MM.1S (cell line): ENCODE measurements around the gene GID8.

Experiments used
- EZH2 ChIP-seq: fragments of 300-600 bp; sonication (generic); optimal IDR thresholded peaks from 2 replicates; pipeline ENCODE3; 2017; ENCODE audit warnings: low read depth, mild to moderate bottlenecking, antibody characterized with exemption, low read length, mixed read lengths
- EZH2phosphoT487 ChIP-seq: fragments of 300-600 bp; sonication (generic); IDR thresholded peaks from 2 replicates; pipeline ENCODE4 v1.6.1; 2018; ENCODE audit warnings: antibody characterized with exemption, low read length
- TF ChIP-seq, protein P1 (sequence below): fragments of 300-600 bp; sonication (generic); IDR thresholded peaks from 2 replicates; pipeline ENCODE4 v1.5.1; 2016; ENCODE audit warnings: antibody characterized with exemption, low read length, mixed read lengths

DNA sequence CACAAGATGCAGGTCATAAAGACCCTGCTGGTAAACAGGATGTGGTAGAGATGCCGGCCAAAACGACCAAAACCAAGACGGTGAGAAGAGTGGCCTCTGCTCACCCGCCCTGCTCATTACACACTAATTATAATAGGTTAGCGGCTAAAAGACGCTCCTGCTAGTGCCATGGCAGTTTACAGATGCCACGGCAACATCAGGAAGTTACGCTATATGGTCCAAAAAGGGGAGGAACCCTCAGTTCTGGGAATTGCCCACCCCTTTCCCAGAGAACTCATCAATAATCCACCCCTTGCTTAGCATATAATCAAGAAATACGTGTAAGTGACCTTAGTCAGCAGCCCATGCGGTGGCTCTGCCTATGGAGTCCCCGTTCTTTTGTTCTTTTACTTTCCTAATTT, 51.3 kb downstream of the GID8 start:
- TF ChIP-seq, protein P1, sequence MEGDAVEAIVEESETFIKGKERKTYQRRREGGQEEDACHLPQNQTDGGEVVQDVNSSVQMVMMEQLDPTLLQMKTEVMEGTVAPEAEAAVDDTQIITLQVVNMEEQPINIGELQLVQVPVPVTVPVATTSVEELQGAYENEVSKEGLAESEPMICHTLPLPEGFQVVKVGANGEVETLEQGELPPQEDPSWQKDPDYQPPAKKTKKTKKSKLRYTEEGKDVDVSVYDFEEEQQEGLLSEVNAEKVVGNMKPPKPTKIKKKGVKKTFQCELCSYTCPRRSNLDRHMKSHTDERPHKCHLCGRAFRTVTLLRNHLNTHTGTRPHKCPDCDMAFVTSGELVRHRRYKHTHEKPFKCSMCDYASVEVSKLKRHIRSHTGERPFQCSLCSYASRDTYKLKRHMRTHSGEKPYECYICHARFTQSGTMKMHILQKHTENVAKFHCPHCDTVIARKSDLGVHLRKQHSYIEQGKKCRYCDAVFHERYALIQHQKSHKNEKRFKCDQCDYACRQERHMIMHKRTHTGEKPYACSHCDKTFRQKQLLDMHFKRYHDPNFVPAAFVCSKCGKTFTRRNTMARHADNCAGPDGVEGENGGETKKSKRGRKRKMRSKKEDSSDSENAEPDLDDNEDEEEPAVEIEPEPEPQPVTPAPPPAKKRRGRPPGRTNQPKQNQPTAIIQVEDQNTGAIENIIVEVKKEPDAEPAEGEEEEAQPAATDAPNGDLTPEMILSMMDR, result no peak
- no peak for TF ChIP-seq EZH2phosphoT487
- TF ChIP-seq EZH2, result no peak
